Hematopoietic multipotent progenitor cell (in vitro differentiated cells): ENCODE results near the gene TBX22. TPM values are rescaled to one million over a fixed set of nuclear protein-coding genes. Genes with fewer than 3 reads are reported as not detected.
"Not testable (repeated sequence)": the region's sequence is repeated elsewhere in the genome, so short reads cannot be mapped to it uniquely, and the experiment has no call there.

ENCODE experiments used
- DNase-seq, 3 donors: peaks; one replicate each; pipeline ENCODE4 v3.0.0-alpha.2; 2011 to 2015; ENCODE audit warnings: low read depth in 2 of 3, low spot score in 2 of 3
- total RNA-seq: library from RNA; depleted of rRNA; stranded (reverse); fragments of >200 nt; gene quantifications from one replicate; pipeline ENCODE4 v1.2.3, GENCODE V29; 2012

Gene TBX22, protein sequence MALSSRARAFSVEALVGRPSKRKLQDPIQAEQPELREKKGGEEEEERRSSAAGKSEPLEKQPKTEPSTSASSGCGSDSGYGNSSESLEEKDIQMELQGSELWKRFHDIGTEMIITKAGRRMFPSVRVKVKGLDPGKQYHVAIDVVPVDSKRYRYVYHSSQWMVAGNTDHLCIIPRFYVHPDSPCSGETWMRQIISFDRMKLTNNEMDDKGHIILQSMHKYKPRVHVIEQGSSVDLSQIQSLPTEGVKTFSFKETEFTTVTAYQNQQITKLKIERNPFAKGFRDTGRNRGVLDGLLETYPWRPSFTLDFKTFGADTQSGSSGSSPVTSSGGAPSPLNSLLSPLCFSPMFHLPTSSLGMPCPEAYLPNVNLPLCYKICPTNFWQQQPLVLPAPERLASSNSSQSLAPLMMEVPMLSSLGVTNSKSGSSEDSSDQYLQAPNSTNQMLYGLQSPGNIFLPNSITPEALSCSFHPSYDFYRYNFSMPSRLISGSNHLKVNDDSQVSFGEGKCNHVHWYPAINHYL
- not detected for total RNA-seq

GRCh38 chrX:80014141-80014940 lies at the start of gene TBX22:
TSS of gene TBX22 (plus strand) at chrX:80014753. CDS start at chrX:80022270, 7,517 bp downstream.
- no peak for DNase-seq

DNA sequence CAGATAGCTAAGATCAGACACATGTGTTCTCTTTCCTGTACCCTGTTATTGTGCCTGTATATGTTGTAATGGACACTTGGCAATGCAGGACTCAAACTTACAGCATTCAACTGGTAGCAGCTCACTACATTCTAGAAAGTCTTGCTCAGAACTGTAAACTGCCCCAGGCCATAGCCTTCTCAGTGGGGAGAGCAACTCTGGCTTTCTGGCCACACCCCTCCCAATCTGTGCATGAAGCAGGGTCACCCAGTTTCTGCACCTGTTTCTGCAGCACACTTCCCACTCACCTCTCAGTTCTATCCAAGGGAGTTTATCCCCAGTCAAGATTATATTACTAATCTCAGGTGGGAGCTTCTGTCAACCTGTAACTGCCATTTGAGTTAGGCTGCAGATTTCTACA lies 38.9 kb upstream of the TBX22 start:
- DNase-seq = no peak

- DNase-seq = no peak
These were observed 10.1 kb upstream of the TBX22 start for GRCh38 chrX:80004458-80004857.

GRCh38 chrX:80011522-80011921 lies 3.0 kb upstream of the TBX22 start:
- no peak for DNase-seq

- DNase-seq = no peak
These were observed 1.6 kb downstream of the TBX22 start for GRCh38 chrX:80016182-80016581.

DNA sequence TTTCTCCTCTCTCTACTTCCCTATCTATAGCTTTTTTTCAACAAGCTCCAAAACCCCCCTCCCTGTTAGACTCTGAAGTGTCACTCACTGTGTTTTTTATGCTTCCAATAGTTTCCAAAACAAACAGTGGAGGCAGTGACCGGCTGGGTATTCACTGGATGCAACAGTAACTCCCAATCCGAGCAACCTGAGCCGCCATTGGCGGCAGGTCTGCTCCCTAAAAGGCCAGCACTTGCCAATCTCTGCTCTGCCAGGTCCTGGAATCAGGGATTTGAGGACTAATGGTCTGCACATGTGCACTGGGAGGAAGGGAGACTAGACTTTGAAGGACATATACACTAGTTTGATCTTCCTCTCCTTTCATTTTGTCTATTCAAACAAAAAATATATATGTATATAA lies 7.1 kb downstream of the TBX22 start:
- no peak for DNase-seq

DNA sequence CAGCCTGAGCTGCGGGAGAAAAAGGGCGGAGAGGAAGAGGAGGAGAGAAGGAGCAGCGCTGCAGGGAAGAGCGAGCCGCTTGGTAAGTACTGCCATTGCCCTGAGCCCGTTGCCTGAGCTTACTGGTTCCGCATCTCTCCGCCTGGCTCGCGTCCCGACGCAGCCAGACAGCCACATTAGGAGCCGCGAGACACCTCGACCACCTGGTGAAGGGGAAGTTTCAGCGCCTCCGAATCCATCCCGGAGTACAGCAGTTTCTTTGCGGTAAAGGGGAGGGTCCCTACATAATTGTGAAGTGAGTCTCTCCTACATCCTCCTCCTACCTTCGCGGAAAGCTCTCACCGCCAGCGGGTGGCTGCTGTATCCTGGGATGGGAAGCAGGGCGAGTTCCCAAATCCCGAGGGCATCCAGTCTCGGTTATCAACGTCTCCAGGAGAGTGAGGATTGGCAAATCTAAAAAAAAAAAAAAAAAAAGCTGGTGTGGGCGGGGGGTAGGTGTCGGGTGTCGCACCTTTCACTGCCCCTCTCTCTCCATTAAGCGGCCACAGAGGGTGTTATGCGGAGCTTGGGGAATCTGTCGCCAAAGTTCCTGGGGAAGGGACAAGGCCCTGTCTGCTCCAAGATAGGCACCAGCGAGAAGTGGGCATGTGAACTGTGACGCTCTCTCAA lies 7.9 kb downstream of the TBX22 start:
- DNase-seq = no peak

- DNase-seq = no peak
These were observed 11.6 kb downstream of the TBX22 start for GRCh38 chrX:80026116-80026515.

DNA sequence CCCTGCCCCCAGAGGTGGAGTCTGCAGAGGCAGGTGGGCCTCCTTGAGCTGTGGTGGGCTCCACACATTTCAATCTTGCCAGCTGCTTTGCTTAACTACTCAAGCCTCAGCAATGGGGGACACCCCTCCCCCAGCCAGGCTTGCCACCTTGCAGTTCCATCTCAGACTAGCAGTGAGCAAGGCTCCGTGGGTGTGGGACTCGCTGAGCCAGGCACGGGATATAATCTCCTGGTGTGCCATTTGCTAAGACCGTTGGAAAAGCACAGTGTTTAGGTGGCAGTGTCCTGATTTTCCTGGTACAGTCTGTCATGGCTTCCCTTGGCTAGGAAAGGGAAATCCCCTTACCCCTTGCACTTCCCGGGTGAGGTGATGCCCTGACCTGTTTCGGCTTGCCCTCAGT lies 51.6 kb downstream of the TBX22 start:
- DNase-seq = not testable (repeated sequence)

DNA sequence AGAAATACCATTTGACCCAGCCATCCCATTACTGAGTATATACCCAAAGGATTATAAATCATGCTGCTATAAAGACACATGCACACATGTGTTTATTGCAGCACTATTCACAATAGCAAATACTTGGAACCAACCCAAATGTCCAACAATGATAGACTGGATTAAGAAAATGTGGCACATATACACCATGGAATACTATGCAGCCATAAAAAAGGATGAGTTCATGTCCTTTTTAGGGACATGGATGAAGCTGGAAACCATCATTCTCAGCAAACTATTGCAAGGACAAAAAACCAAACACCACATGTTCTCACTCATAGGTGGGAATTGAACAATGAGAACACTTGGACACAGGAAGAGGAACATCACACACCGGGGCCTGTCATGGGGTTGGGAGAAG lies 61.1 kb downstream of the TBX22 start:
- not testable (repeated sequence) for DNase-seq
